Fibroblast of lung (primary cell): ENCODE data around the gene RIN3. TPM values are rescaled to one million over a fixed set of nuclear protein-coding genes. Genes with fewer than 3 reads are reported as not detected.
A peak's percentile ranks its signal among the peaks of the same experiment; 100 is the strongest.

Source experiments
- DNase-seq, 2 donors: peaks; one replicate each; pipeline versions ENCODE4 v3.0.0 to v3.0.0-alpha.2; 2010; ENCODE audit warnings: low read depth in 2 of 2
- H2AFZ ChIP-seq: 2 replicates; pipeline ENCODE4 v1.5.1; 2012; ENCODE audit warnings: low read length, control low read depth, inconsistent platforms
- H3K27ac ChIP-seq: 2 replicates; pipeline ENCODE4 v1.5.1; 2011; ENCODE audit warnings: low read length, control low read depth; ENCODE audit not compliant: insufficient read depth
- H3K27me3 ChIP-seq: 2 replicates; pipeline ENCODE4 v1.5.1; 2011; ENCODE audit warnings: mild to moderate bottlenecking, low read length; ENCODE audit not compliant: control insufficient read depth, insufficient read depth
- H3K36me3 ChIP-seq: 2 replicates; pipeline ENCODE4 v1.5.1; 2011; ENCODE audit warnings: low read length; ENCODE audit not compliant: control insufficient read depth, insufficient read depth
- H3K4me1 ChIP-seq: 2 replicates; pipeline ENCODE4 v1.5.1; 2011; ENCODE audit warnings: low read length; ENCODE audit not compliant: control insufficient read depth, insufficient read depth; ENCODE audit errors: extremely low read depth
- H3K4me2 ChIP-seq: 2 replicates; pipeline ENCODE4 v1.5.1; 2011; ENCODE audit warnings: low read length, control low read depth; ENCODE audit not compliant: insufficient read depth; ENCODE audit errors: extremely low read depth
- H3K4me3 ChIP-seq, 4 experiments: fragments of 200-600 bp in 1 of 4; sonication (generic) in 1 of 4; replicated peaks in 1 of 4; 2 replicates each; pipeline ENCODE4 v1.5.1; 2011 to 2016; ENCODE audit warnings: low read length in 4 of 4, low read depth in 3 of 4, mild to moderate bottlenecking in 3 of 4, control low read depth in 2 of 4, inconsistent platforms in 1 of 4, mixed read lengths in 1 of 4; ENCODE audit not compliant: insufficient read depth in 1 of 4; ENCODE audit errors: control extremely low read depth in 1 of 4
- H3K79me2 ChIP-seq: 2 replicates; pipeline ENCODE4 v1.5.1; 2012; ENCODE audit warnings: mild to moderate bottlenecking, low read length, inconsistent platforms; ENCODE audit not compliant: control insufficient read depth, insufficient read depth
- H3K9ac ChIP-seq: 2 replicates; pipeline ENCODE4 v1.5.1; 2011; ENCODE audit warnings: mild to moderate bottlenecking, low read length, control low read depth; ENCODE audit not compliant: insufficient read depth
- H3K9me3 ChIP-seq: 2 replicates; pipeline ENCODE4 v1.5.1; 2012; ENCODE audit warnings: low read depth, low read length; ENCODE audit not compliant: control insufficient read depth, insufficient read depth
- H4K20me1 ChIP-seq: 2 replicates; pipeline ENCODE4 v1.5.1; 2011; ENCODE audit warnings: low read length; ENCODE audit not compliant: control insufficient read depth, insufficient read depth; ENCODE audit errors: extremely low read depth
- EZH2 ChIP-seq: IDR thresholded peaks from 2 replicates; pipeline ENCODE4 v1.5.1; 2012; ENCODE audit warnings: low read length, control low read depth, mild to moderate bottlenecking; ENCODE audit errors: missing control alignments
- polyA plus RNA-seq, 2 donors: library from polyadenylated mRNA; depleted of rRNA in 1 of 2; stranded (reverse) in 1 of 2; unstranded in 1 of 2; fragments of >200 nt; gene quantifications; 2 replicates each; pipeline ENCODE4 v1.2.1, GENCODE V29; 2011 to 2012; ENCODE audit warnings: missing spikeins in 1 of 2
- total RNA-seq: library from RNA; depleted of rRNA; stranded (reverse); fragments of >200 nt; gene quantifications from 2 replicates; pipeline ENCODE4 v1.2.1, GENCODE V29; 2014
- TF ChIP-seq, protein P1 (sequence below), 2 donors: IDR thresholded peaks in 1 of 2; conservative IDR thresholded peaks in 1 of 2; 1 replicate in 1 of 2; 2 replicates in 1 of 2; pipeline ENCODE4 v1.5.1; 2011 to 2012; ENCODE audit warnings: low read length in 2 of 2, control low read depth in 1 of 2, inconsistent platforms in 1 of 2, low read depth in 1 of 2, mild to moderate bottlenecking in 1 of 2

The RIN3 gene
- total and polyA plus RNA-seq, 2 donors (not counting 1 experiment from before 2014, with no cell fraction given) = 8.9 to 9.2 TPM

DNA sequence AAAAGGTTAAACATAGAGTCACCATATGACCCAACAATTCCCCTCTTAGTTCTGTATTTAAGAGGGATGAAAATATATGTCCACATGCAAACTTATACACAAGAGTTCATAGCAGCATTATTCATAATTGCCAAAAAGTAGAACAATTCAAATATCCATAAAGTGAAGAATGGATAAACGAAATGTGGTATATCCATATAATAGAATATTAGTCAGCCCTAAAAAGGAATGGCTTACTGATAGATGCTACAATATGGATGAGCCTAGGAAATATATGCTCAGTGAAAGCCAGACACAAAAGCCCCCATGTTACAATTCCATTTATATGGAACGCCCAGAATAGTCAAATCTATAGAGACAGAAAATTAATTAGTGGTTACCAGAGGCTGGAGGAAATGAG, 44.1 kb upstream of the RIN3 start:
- no peaks in the 10 kb centered on the region for H4K20me1 ChIP-seq
- H3K36me3 ChIP-seq = no peaks in the 10 kb centered on the region
- H2AFZ ChIP-seq = no peak overlapping the region
- no peak for TF ChIP-seq EZH2
- TF ChIP-seq, protein P1, sequence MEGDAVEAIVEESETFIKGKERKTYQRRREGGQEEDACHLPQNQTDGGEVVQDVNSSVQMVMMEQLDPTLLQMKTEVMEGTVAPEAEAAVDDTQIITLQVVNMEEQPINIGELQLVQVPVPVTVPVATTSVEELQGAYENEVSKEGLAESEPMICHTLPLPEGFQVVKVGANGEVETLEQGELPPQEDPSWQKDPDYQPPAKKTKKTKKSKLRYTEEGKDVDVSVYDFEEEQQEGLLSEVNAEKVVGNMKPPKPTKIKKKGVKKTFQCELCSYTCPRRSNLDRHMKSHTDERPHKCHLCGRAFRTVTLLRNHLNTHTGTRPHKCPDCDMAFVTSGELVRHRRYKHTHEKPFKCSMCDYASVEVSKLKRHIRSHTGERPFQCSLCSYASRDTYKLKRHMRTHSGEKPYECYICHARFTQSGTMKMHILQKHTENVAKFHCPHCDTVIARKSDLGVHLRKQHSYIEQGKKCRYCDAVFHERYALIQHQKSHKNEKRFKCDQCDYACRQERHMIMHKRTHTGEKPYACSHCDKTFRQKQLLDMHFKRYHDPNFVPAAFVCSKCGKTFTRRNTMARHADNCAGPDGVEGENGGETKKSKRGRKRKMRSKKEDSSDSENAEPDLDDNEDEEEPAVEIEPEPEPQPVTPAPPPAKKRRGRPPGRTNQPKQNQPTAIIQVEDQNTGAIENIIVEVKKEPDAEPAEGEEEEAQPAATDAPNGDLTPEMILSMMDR (conservative IDR thresholded peaks at IDR 0.05 in 1 of 2, IDR thresholded peaks at IDR 0.05 in 1 of 2; ENCODE audit: low read depth in 1 of 2, low read length in 2 of 2) = no peak
- no peak overlapping the region for H3K9ac ChIP-seq
- H3K79me2 ChIP-seq = no peaks in the 10 kb centered on the region
- no peaks in the 10 kb centered on the region for H3K9me3 ChIP-seq
- H3K4me1 ChIP-seq = peaks cover 27% of the 10 kb centered on the region
- no peaks in the 10 kb centered on the region for H3K27me3 ChIP-seq
- H3K4me2 ChIP-seq = no peak overlapping the region
- no peak overlapping the region for H3K27ac ChIP-seq
- no peak for DNase-seq
- no peak overlapping the region for H3K4me3 ChIP-seq

GRCh38 chr14:92470215-92470614, 43.4 kb upstream of the RIN3 start:
- H3K27me3 ChIP-seq = no peaks in the 10 kb centered on the region
- H3K9ac ChIP-seq = no peak overlapping the region
- H3K36me3 ChIP-seq = no peaks in the 10 kb centered on the region
- DNase-seq = peak; percentile 55 to 94
- H3K4me1 ChIP-seq = peaks cover 27% of the 10 kb centered on the region
- H3K4me2 ChIP-seq = no peak overlapping the region
- no peak for TF ChIP-seq EZH2
- TF ChIP-seq, protein P1 (conservative IDR thresholded peaks at IDR 0.05 in 1 of 2, IDR thresholded peaks at IDR 0.05 in 1 of 2; ENCODE audit: low read depth in 1 of 2, low read length in 2 of 2) = no peak
- H3K4me3 ChIP-seq = no peak overlapping the region
- no peaks in the 10 kb centered on the region for H3K79me2 ChIP-seq
- H3K9me3 ChIP-seq = no peaks in the 10 kb centered on the region
- H2AFZ ChIP-seq = no peak overlapping the region
- H4K20me1 ChIP-seq = no peaks in the 10 kb centered on the region
- H3K27ac ChIP-seq = peak overlapping the region; percentile 2

GRCh38 chr14:92470811-92471210, 42.8 kb upstream of the RIN3 start:
- Histone ChIP-seq H4K20me1 (no peaks in the 10 kb centered on the region), H3K9ac (no peak overlapping the region), H3K4me3 (no peak overlapping the region), H3K4me2 (no peak overlapping the region), H2AFZ (no peak overlapping the region), H3K27ac (peak overlapping the region; percentile 2), H3K4me1 (peaks cover 27% of the 10 kb centered on the region), H3K9me3 (no peaks in the 10 kb centered on the region), H3K79me2 (no peaks in the 10 kb centered on the region), H3K36me3 (no peaks in the 10 kb centered on the region), H3K27me3 (no peaks in the 10 kb centered on the region)
- DNase-seq = no peak
- TF ChIP-seq, protein P1 (conservative IDR thresholded peaks at IDR 0.05 in 1 of 2, IDR thresholded peaks at IDR 0.05 in 1 of 2; ENCODE audit: low read depth in 1 of 2, low read length in 2 of 2) = no peak
